ENCODE measurements around the gene CKLF. TPM values are rescaled to one million over a fixed set of nuclear protein-coding genes. Genes with fewer than 3 reads are reported as not detected.
A peak's percentile ranks its signal among the peaks of the same experiment; 100 is the strongest.

Gene CKLF
- total RNA-seq, 3 donors from 2014 or later = 26.9 to 42.0 (median 29.1) TPM

DNA sequence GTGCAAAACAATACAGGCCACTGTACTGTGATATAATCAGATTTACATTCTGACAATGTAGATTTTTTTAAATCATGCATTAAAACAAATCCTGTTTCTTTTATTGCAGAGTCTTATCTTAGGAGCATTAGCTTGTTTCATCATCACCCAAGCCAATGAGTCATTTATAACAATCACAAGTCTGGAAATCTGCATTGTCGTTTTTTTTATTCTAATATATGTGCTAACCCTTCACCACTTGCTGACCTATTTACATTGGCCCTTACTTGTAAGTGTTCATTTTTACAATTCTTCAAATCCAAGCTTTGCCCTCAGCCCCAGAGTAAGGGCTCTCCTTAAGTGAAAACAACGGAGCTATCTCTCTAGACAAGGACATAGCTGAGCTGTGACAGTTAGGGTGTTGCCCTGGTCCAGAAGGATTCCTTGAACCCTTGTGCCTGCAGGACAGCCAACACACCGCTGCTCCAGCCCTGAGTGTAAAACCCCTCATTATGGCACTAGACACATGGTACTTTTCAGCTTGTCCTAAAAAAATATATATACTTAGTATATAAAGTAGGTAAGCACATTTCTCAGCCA is 17.5 kb downstream of the CKLF start:
- H3K4me1 ChIP-seq (ENCODE audit: low read depth) = no peaks in the 10 kb centered on the region
- no peak for TF ChIP-seq CTCF (IDR thresholded peaks at IDR 0.05)
- intact Hi-C loops (cut with DNase I, micrococcal nuclease) = no loop called here
- H3K36me3 ChIP-seq (ENCODE audit: low read depth) = no peaks in the 10 kb centered on the region
- H3K9me3 ChIP-seq = no peaks in the 10 kb centered on the region
- no peak for DNase-seq
- peak; percentile 75 for ATAC-seq
- H3K4me3 ChIP-seq = no peak overlapping the region

DNA sequence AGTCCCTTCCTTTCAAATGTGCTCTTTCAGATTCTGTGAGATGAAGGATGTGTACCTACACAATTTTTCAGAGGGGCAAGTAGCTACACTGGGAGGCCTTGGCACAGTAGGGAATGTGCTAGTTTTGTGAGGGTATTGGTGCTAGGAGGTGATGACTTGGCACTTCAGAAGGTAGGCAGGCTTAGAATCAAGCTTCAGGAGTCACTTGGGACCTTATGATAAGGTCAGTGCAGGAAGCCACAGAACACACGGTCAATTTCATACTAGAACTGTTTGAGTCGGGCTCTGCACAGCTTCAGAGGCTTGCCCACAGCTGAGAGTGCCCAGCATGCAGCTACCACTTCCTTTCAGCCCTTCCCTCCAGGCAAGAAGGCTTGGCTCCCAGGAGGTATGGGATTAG is 20.0 kb downstream of the CKLF start:
- no peaks in the 10 kb centered on the region for H3K36me3 ChIP-seq (ENCODE audit: low read depth)
- no peak overlapping the region for H3K4me3 ChIP-seq
- H3K9me3 ChIP-seq = no peaks in the 10 kb centered on the region
- DNase-seq (no peak), ATAC-seq (no peak)
- intact Hi-C loops (cut with DNase I, micrococcal nuclease) = no loop called here
- no peak for TF ChIP-seq CTCF (IDR thresholded peaks at IDR 0.05)
- H3K4me1 ChIP-seq (ENCODE audit: low read depth) = no peaks in the 10 kb centered on the region

DNA sequence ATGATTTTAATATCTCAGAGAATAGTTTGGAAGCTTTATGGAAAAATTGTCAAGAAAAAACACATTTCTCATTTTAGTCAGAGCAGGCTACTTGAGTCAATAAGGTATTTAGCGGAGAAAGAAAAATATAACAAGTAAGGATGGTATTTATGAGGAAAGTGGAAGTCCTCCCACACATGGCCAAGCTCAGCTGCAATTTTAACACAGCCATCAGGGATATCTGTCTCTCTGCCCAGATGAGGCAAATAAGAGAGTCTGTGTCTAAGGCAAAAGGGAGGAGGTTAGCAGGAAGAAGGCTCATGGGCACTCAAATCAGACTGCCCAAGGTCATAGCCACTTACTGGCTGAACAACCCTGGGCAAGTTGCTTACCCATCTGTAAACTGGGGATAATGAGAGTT is 21.7 kb downstream of the CKLF start:
- Histone ChIP-seq H3K4me1 (ENCODE audit: low read depth) (peaks cover 4% of the 10 kb centered on the region), H3K4me3 (no peak overlapping the region), H3K9me3 (no peaks in the 10 kb centered on the region), H3K36me3 (ENCODE audit: low read depth) (no peaks in the 10 kb centered on the region)
- ATAC-seq (no peak), DNase-seq (no peak)
- intact Hi-C loops (cut with DNase I, micrococcal nuclease) = no loop called here
- TF ChIP-seq CTCF (IDR thresholded peaks at IDR 0.05) = no peak

GRCh38 chr16:66574531-66574930 is 22.2 kb downstream of the CKLF start:
- no peak overlapping the region for H3K4me3 ChIP-seq
- TF ChIP-seq CTCF (IDR thresholded peaks at IDR 0.05) = no peak
- H3K36me3 ChIP-seq (ENCODE audit: low read depth) = no peaks in the 10 kb centered on the region
- intact Hi-C loops (cut with DNase I, micrococcal nuclease) = no loop called here
- no peak for DNase-seq
- H3K4me1 ChIP-seq (ENCODE audit: low read depth) = peaks cover 8% of the 10 kb centered on the region
- ATAC-seq = no peak
- no peaks in the 10 kb centered on the region for H3K9me3 ChIP-seq

DNA sequence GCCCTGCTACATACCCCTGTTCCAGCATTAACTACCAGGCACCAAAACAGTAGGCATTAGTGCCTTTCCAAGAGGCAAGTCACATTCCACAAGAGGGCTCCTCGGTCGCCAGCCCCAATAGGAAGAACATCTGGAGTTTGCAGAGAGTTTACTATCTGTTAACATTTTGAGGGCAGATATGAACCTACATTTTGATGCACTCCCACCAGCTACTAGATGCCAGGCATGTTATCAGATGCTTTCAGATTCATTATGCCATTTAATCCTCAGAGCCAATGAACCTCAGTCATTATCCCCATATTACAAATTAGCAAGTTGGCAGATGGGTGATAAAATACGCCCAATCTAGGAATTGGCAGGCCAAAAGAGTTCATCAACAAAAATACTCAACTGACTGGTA is 22.7 kb downstream of the CKLF start:
- no peak overlapping the region for H3K4me3 ChIP-seq
- H3K4me1 ChIP-seq (ENCODE audit: low read depth) = peaks cover 9% of the 10 kb centered on the region
- no peaks in the 10 kb centered on the region for H3K36me3 ChIP-seq (ENCODE audit: low read depth)
- TF ChIP-seq CTCF (IDR thresholded peaks at IDR 0.05) = no peak
- ATAC-seq (no peak), DNase-seq (no peak)
- intact Hi-C loops (cut with DNase I, micrococcal nuclease) = no loop called here
- no peaks in the 10 kb centered on the region for H3K9me3 ChIP-seq

DNA sequence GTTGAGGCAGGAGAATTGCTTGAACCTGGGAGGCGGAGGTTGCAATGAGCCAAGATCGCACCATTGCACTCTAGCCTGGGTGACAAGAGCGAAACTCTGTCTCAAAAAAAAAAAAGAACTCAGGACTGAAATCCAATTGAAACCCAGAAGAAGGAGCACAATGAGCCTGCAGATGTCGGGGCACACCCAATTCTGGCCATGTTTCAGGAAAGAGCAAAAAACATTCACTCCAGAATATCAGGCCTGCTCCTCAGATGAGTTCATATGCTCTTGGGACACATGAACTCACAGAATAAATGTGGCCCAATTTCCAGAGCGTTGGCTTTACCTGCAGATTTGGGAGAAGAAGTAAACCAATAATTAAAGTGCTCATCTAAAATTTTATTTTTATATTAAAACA is 23.9 kb downstream of the CKLF start:
- no peak for DNase-seq
- no peaks in the 10 kb centered on the region for H3K9me3 ChIP-seq
- no peak for TF ChIP-seq CTCF (IDR thresholded peaks at IDR 0.05)
- intact Hi-C loops (cut with DNase I, micrococcal nuclease) = no loop called here
- H3K4me1 ChIP-seq (ENCODE audit: low read depth) = peaks cover 9% of the 10 kb centered on the region
- no peaks in the 10 kb centered on the region for H3K36me3 ChIP-seq (ENCODE audit: low read depth)
- ATAC-seq = no peak
- no peak overlapping the region for H3K4me3 ChIP-seq

Measured in mucosa of descending colon (tissue), 3 donors.